22Rv1 (cell line): ENCODE measurements around the gene AADACL2.

Experiments
- CTCF ChIP-seq: fragments of 450-650 bp; IDR thresholded peaks from 2 replicates; pipeline ENCODE4 v1.5.1; 2017; ENCODE audit warnings: mild to moderate bottlenecking
- ZFX ChIP-seq: fragments of 450-650 bp; IDR thresholded peaks from 2 replicates; pipeline ENCODE4 v1.6.1; 2017; ENCODE audit warnings: antibody characterized with exemption, borderline replicate concordance

- TF ChIP-seq ZFX: no peak
- no peak for TF ChIP-seq CTCF
Measured at GRCh38 chr3:151688571-151688970, 45.2 kb upstream of the AADACL2 start.
